ENCODE data around the gene SRP68.

The SRP68 gene

DNA sequence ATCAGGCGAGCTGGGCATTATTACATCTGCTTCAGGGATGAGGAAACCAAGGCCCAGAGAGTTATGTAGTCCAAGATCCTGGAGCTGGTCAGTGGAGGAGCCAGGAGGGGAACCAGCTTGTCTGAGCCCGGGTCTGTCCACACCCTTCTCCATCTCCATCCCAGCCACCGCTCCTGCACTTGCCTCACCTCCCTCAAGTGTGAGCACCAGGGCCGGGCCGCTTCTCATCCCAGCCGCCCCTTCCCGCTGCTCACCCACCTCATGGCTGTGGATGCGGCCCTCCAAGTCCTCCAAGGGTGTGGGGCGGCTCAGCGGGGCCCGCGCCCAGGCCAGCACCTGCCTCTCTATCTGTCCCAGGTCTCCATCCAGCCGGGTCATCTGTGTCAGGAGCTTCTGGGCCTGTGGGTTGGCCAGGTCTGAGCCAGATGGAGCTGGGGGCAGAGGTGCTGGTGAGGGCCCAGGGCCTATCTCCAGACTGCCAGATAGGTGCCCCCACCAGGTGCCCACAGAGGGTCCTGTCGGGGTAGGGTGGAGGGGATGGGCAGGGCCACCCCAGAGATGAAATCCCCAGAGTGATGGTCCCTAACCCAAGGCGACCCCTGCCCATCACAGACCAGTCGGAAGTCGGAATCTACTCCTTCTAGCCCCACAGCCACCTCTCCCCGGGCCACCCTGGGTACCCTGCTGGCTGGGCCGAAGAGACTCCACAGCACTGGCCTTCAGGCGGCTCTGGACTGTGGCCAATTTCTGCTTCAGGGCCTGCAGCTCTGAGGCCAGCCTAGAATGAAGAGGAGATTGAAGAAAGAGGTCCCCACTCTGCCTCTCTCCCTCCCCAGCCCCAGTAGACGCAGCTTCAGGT lies 54.6 kb downstream of the SRP68 start:
- no peak overlapping the region for H3K4me3 ChIP-seq (ENCODE audit: low read depth, low read length)
- no peaks in the 10 kb centered on the region for H3K9me3 ChIP-seq
- H3K36me3 ChIP-seq, result no peaks in the 10 kb centered on the region
- TF ChIP-seq, protein P1, sequence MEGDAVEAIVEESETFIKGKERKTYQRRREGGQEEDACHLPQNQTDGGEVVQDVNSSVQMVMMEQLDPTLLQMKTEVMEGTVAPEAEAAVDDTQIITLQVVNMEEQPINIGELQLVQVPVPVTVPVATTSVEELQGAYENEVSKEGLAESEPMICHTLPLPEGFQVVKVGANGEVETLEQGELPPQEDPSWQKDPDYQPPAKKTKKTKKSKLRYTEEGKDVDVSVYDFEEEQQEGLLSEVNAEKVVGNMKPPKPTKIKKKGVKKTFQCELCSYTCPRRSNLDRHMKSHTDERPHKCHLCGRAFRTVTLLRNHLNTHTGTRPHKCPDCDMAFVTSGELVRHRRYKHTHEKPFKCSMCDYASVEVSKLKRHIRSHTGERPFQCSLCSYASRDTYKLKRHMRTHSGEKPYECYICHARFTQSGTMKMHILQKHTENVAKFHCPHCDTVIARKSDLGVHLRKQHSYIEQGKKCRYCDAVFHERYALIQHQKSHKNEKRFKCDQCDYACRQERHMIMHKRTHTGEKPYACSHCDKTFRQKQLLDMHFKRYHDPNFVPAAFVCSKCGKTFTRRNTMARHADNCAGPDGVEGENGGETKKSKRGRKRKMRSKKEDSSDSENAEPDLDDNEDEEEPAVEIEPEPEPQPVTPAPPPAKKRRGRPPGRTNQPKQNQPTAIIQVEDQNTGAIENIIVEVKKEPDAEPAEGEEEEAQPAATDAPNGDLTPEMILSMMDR (IDR thresholded peaks at IDR 0.05; ENCODE audit: low read depth, low read length), result no peak
- no peaks in the 10 kb centered on the region for H3K27me3 ChIP-seq
- no peak for DNase-seq
- H3K4me1 ChIP-seq, result peaks cover 3% of the 10 kb centered on the region; the same call in 1 of the 2 replicates

DNA sequence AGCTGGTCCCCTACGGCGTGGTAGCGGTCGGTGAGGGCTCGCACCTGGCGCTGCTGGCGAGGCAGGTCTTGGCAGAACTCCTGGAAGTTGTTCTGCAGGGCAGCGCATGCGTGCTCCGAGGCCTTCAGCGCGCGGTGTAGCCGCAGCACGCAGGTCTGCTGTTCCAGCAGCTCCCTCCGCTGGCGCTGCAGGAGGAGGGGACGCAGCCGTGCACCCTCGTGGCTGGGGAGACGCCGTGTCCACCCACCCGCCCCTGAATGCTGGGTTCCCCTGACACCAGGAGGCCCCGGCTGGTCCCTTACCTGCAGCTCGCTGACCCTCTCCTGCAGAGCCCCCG lies 57.4 kb downstream of the SRP68 start:
- H3K36me3 ChIP-seq, result no peaks in the 10 kb centered on the region
- DNase-seq, result peak; percentile 66
- H3K27me3 ChIP-seq, result no peaks in the 10 kb centered on the region
- TF ChIP-seq, protein P1 (IDR thresholded peaks at IDR 0.05; ENCODE audit: low read depth, low read length), result peak; percentile 6; the same call in 1 of the 2 replicates
- H3K9me3 ChIP-seq, result no peaks in the 10 kb centered on the region
- peak overlapping the region; percentile 21 for H3K4me3 ChIP-seq (ENCODE audit: low read depth, low read length)
- peaks cover 3% of the 10 kb centered on the region; the same call in 1 of the 2 replicates for H3K4me1 ChIP-seq

DNA sequence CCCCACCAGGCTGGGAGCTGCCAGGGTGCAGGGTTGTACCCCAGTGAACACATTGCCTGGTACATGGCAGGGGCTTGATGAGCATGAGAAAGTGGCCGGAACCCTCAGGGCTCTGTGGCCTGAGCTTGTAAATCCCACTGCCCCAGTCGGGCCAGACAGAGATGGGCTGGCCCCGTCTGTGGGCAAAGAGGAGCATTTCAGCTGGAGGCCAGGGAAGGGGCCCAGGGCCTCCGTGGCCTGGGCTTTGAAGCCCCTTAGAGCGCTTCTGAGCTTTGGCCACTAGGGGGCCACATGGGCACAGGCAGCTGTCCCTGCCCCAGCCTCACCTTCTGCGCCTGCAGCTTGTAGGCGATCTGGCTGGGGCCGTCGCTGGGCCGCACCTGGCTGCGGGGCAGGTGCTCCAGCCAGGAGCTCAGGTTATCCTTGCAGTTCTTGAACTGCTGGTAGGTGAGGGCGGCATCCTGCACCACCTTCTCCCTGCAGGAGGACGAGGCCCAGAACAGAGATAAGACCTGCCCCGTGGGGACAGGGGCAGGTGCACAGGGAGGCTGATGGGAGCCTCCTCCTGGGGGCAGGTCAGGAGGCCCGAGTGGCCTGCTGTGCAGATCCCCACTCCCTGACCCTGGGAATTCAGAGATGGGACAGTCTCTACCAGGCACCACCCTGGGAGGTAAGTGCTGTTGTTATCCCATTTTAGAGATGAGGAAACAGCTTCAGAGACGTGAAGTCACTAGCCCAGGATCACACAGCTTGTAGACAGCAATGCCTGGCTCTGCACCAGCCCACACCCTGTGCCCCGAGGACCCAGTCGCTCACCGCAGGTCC lies 58.0 kb downstream of the SRP68 start:
- Histone ChIP-seq H3K27me3 (no peaks in the 10 kb centered on the region), H3K36me3 (no peaks in the 10 kb centered on the region), H3K4me3 (ENCODE audit: low read depth, low read length) (peak overlapping the region; percentile 21), H3K4me1 (peaks cover 3% of the 10 kb centered on the region; the same call in 1 of the 2 replicates), H3K9me3 (no peaks in the 10 kb centered on the region)
- TF ChIP-seq, protein P1 (IDR thresholded peaks at IDR 0.05; ENCODE audit: low read depth, low read length), result peak; percentile 95
- DNase-seq, result peak; percentile 88

DNA sequence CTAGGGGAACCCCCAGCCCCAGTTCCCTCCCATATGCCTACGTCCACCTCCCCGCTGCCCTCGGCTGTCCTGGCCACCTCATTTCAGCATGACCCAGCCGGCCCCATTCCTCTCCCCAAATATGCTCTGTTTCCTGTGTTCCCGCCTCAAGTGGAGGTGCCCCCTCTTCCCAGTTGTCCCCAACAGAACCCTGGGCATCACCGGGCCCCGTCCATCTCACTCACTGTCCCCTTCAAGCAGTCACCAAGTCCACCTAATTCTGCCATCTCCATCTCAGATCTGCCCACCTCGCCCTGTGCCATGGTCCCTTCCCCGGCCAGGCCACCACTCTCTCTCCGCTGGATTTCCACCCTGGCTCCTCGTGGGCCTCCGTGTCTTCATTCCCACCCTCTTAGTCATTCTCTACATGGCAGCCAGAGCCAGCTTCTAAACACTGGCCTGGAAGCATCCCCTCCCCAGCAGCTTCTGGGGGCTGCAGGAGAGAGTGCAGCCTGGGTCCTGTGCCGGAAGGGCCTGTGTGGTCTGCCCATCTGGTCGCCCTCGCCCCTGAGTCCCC lies 58.9 kb downstream of the SRP68 start:
- TF ChIP-seq, protein P1 (IDR thresholded peaks at IDR 0.05; ENCODE audit: low read depth, low read length), result no peak
- no peak overlapping the region for H3K4me3 ChIP-seq (ENCODE audit: low read depth, low read length)
- H3K4me1 ChIP-seq, result peaks cover 3% of the 10 kb centered on the region; the same call in 1 of the 2 replicates
- H3K9me3 ChIP-seq, result no peaks in the 10 kb centered on the region
- H3K36me3 ChIP-seq, result no peaks in the 10 kb centered on the region
- no peaks in the 10 kb centered on the region for H3K27me3 ChIP-seq
- DNase-seq, result no peak

DNA sequence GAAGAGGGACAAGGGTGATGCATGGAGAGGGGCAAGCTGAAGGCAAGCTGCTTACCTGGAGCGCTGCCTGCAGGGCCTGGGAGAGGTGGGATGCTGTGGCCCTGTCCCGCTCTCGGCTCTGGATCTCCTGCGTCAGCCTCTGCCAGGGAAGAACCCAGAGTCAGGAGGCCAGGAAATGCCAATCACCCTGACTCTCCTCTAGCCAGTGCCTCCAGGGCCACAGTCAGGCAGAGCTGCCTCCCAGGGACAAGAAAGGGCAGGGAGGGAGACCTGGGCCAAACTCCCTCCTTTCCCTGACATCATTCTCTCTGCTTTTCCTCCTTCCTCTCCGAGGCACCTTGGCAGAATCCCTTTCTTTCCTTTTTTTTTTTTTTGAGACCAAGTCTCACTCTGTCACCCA lies 60.4 kb downstream of the SRP68 start:
- Histone ChIP-seq H3K27me3 (no peaks in the 10 kb centered on the region), H3K9me3 (no peaks in the 10 kb centered on the region), H3K4me1 (no peaks in the 10 kb centered on the region), H3K4me3 (ENCODE audit: low read depth, low read length) (no peak overlapping the region), H3K36me3 (no peaks in the 10 kb centered on the region)
- no peak for DNase-seq
- TF ChIP-seq, protein P1 (IDR thresholded peaks at IDR 0.05; ENCODE audit: low read depth, low read length), result no peak
